ENCODE measurements around the gene CD200R1.
A peak's percentile ranks its signal among the peaks of the same experiment; 100 is the strongest.

The CD200R1 gene

GRCh38 chr3:112987710-112988334, 12.9 kb upstream of the CD200R1 start:
- Mint-ChIP-seq H3K4me1 (peaks cover 53% of the 10 kb centered on the region), H3K27ac (no peak overlapping the region), H3K36me3 (peaks cover 7% of the 10 kb centered on the region), H3K9me3 (no peaks in the 10 kb centered on the region), H3K4me3 (no peak overlapping the region)
- ATAC-seq (no peak), DNase-seq (ENCODE audit: low spot score in 2 of 2) (no peak)

- H3K4me1 Mint-ChIP-seq, result peaks cover 29% of the 10 kb centered on the region
- no peak overlapping the region for H3K4me3 Mint-ChIP-seq
These were observed 9.6 kb upstream of the CD200R1 start for GRCh38 chr3:112984485-112984884.

GRCh38 chr3:112982710-112983109, 7.8 kb upstream of the CD200R1 start:
- no peak overlapping the region for H3K27ac Mint-ChIP-seq
- DNase-seq (ENCODE audit: low spot score in 2 of 2), result no peak
- peaks cover 39% of the 10 kb centered on the region for H3K4me1 Mint-ChIP-seq
- ATAC-seq, result no peak
- no peak overlapping the region for H3K4me3 Mint-ChIP-seq
- H3K36me3 Mint-ChIP-seq, result no peaks in the 10 kb centered on the region
- H3K9me3 Mint-ChIP-seq, result no peaks in the 10 kb centered on the region

More at GRCh38 chr3:112984485-112984884, 9.6 kb upstream of the CD200R1 start:
- DNase-seq (ENCODE audit: low spot score in 2 of 2), result no peak
- ATAC-seq, result peak; percentile 78
- Mint-ChIP-seq H3K9me3 (no peaks in the 10 kb centered on the region), H3K27ac (peak overlapping the region; percentile 53), H3K36me3 (no peaks in the 10 kb centered on the region)

- H3K27ac Mint-ChIP-seq, result no peak overlapping the region
- no peak for ATAC-seq
- H3K4me3 Mint-ChIP-seq, result no peak overlapping the region
- no peaks in the 10 kb centered on the region for H3K9me3 Mint-ChIP-seq
- peaks cover 44% of the 10 kb centered on the region for H3K4me1 Mint-ChIP-seq
- DNase-seq (ENCODE audit: low spot score in 2 of 2), result no peak
- no peaks in the 10 kb centered on the region for H3K36me3 Mint-ChIP-seq
These were observed 5.2 kb upstream of the CD200R1 start for GRCh38 chr3:112980080-112980479.

- ATAC-seq (no peak), DNase-seq (ENCODE audit: low spot score in 2 of 2) (no peak)
- no peaks in the 10 kb centered on the region for H3K36me3 Mint-ChIP-seq
- H3K27ac Mint-ChIP-seq, result no peak overlapping the region
- no peak overlapping the region for H3K4me3 Mint-ChIP-seq
- H3K4me1 Mint-ChIP-seq, result peaks cover 42% of the 10 kb centered on the region
- no peaks in the 10 kb centered on the region for H3K9me3 Mint-ChIP-seq
These were observed 4.4 kb upstream of the CD200R1 start for GRCh38 chr3:112979244-112979832.

GRCh38 chr3:112976953-112977352, 2.0 kb upstream of the CD200R1 start:
- no peak overlapping the region for H3K4me3 Mint-ChIP-seq
- peaks cover 62% of the 10 kb centered on the region for H3K4me1 Mint-ChIP-seq
- DNase-seq (ENCODE audit: low spot score in 2 of 2) (no peak), ATAC-seq (no peak)
- H3K36me3 Mint-ChIP-seq, result no peaks in the 10 kb centered on the region
- peak overlapping the region; percentile 64 for H3K27ac Mint-ChIP-seq
- no peaks in the 10 kb centered on the region for H3K9me3 Mint-ChIP-seq

GRCh38 chr3:112976001-112976400, 1.1 kb upstream of the CD200R1 start:
- DNase-seq (ENCODE audit: low spot score in 2 of 2), result no peak
- Mint-ChIP-seq H3K4me1 (peaks cover 71% of the 10 kb centered on the region), H3K9me3 (no peaks in the 10 kb centered on the region), H3K36me3 (no peaks in the 10 kb centered on the region), H3K4me3 (peak overlapping the region; percentile 85), H3K27ac (no peak overlapping the region)
- ATAC-seq, result no peak

- DNase-seq (ENCODE audit: low spot score in 2 of 2) (no peak), ATAC-seq (peak; percentile 46)
- Mint-ChIP-seq H3K36me3 (no peaks in the 10 kb centered on the region), H3K4me3 (peak overlapping the region; percentile 85), H3K4me1 (peaks cover 68% of the 10 kb centered on the region), H3K27ac (peak overlapping the region; percentile 86), H3K9me3 (no peaks in the 10 kb centered on the region)
These were observed 755 bp downstream of the CD200R1 start for GRCh38 chr3:112974178-112974517.

- Mint-ChIP-seq H3K9me3 (no peaks in the 10 kb centered on the region), H3K27ac (peak overlapping the region; percentile 86), H3K4me1 (peaks cover 65% of the 10 kb centered on the region), H3K36me3 (no peaks in the 10 kb centered on the region), H3K4me3 (peak overlapping the region; percentile 85)
- DNase-seq (ENCODE audit: low spot score in 2 of 2) (peak in 1 of 2 donors; percentile 65), ATAC-seq (peak; percentile 93)
These were observed 1.4 kb downstream of the CD200R1 start for GRCh38 chr3:112973325-112974177.

GRCh38 chr3:112972158-112972557, 2.7 kb downstream of the CD200R1 start:
- H3K36me3 Mint-ChIP-seq, result no peaks in the 10 kb centered on the region
- H3K9me3 Mint-ChIP-seq, result no peaks in the 10 kb centered on the region
- H3K4me3 Mint-ChIP-seq, result peak overlapping the region; percentile 85
- DNase-seq (ENCODE audit: low spot score in 2 of 2) (no peak), ATAC-seq (no peak)
- H3K4me1 Mint-ChIP-seq, result peaks cover 61% of the 10 kb centered on the region
- no peak overlapping the region for H3K27ac Mint-ChIP-seq

- peaks cover 32% of the 10 kb centered on the region for H3K4me1 Mint-ChIP-seq
- peaks cover 10% of the 10 kb centered on the region for H3K9me3 Mint-ChIP-seq
- peak; percentile 51 for ATAC-seq
- H3K4me3 Mint-ChIP-seq, result no peak overlapping the region
- H3K36me3 Mint-ChIP-seq, result peaks cover 5% of the 10 kb centered on the region
- H3K27ac Mint-ChIP-seq, result no peak overlapping the region
- DNase-seq (ENCODE audit: low spot score in 2 of 2), result no peak
These were observed 7.1 kb downstream of the CD200R1 start for GRCh38 chr3:112967828-112968227.

- H3K36me3 Mint-ChIP-seq, result peaks cover 5% of the 10 kb centered on the region
- H3K27ac Mint-ChIP-seq, result no peak overlapping the region
- peak overlapping the region; percentile 0 for H3K4me3 Mint-ChIP-seq
- H3K9me3 Mint-ChIP-seq, result peaks cover 11% of the 10 kb centered on the region
- peaks cover 30% of the 10 kb centered on the region for H3K4me1 Mint-ChIP-seq
- DNase-seq (ENCODE audit: low spot score in 2 of 2) (no peak), ATAC-seq (peak; percentile 58)
These were observed 7.5 kb downstream of the CD200R1 start for GRCh38 chr3:112967425-112967824.

- H3K9me3 Mint-ChIP-seq, result peaks cover 11% of the 10 kb centered on the region
- H3K4me1 Mint-ChIP-seq, result peaks cover 22% of the 10 kb centered on the region
- no peak overlapping the region for H3K27ac Mint-ChIP-seq
- peak overlapping the region; percentile 0 for H3K4me3 Mint-ChIP-seq
- ATAC-seq, result no peak
- peaks cover 5% of the 10 kb centered on the region for H3K36me3 Mint-ChIP-seq
- no peak for DNase-seq (ENCODE audit: low spot score in 2 of 2)
These were observed 8.3 kb downstream of the CD200R1 start for GRCh38 chr3:112966633-112967032.

- H3K27ac Mint-ChIP-seq, result no peak overlapping the region
- H3K4me1 Mint-ChIP-seq, result peaks cover 16% of the 10 kb centered on the region
- no peak for ATAC-seq
These were observed 9.2 kb downstream of the CD200R1 start for GRCh38 chr3:112965656-112966055.

GRCh38 chr3:112963683-112964082, 11.2 kb downstream of the CD200R1 start:
- Mint-ChIP-seq H3K36me3 (peaks cover 5% of the 10 kb centered on the region), H3K27ac (no peak overlapping the region), H3K4me1 (peaks cover 20% of the 10 kb centered on the region), H3K4me3 (no peak overlapping the region), H3K9me3 (peaks cover 11% of the 10 kb centered on the region)
- DNase-seq (ENCODE audit: low spot score in 2 of 2), result no peak
- no peak for ATAC-seq

More at GRCh38 chr3:112965656-112966055, 9.2 kb downstream of the CD200R1 start:
- Mint-ChIP-seq H3K9me3 (peaks cover 11% of the 10 kb centered on the region), H3K4me3 (no peak overlapping the region), H3K36me3 (peaks cover 5% of the 10 kb centered on the region)
- no peak for DNase-seq (ENCODE audit: low spot score in 2 of 2)
